IMR-90 (cell line): ENCODE measurements around the gene HRH4. TPM values are rescaled to one million over a fixed set of nuclear protein-coding genes. Genes with fewer than 3 reads are reported as not detected.

Source experiments
- ATAC-seq: fragments of 200-7000 bp; cut with Tn5 transposase; 2 replicates; pipeline ENCODE4 v1.9.1; 2020; ENCODE audit warnings: low read depth, mild to moderate bottlenecking, moderate library complexity
- BruUV-seq: library from RNA; stranded (reverse); fragments of 400-500 nt; replicated peaks from 2 replicates; lab custom pipeline; 2021; lab: Mats Ljungman, UMichigan
- CTCF ChIA-PET: fragments of 300-600 bp; formaldehyde crosslinking; extraction: SDS; loops from one replicate; lab custom pipeline; 2021; ENCODE audit warnings: antibody characterized with exemption; lab: Yijun Ruan, JAX
- POLR2A ChIA-PET: fragments of 300-600 bp; sonication (Branson Sonifier 250); formaldehyde crosslinking; loops from one replicate; lab custom pipeline; 2022; ENCODE audit warnings: antibody characterized with exemption; ENCODE audit not compliant: unreplicated experiment; lab: Charles Lee
- DNase-seq: peaks from one replicate; pipeline ENCODE4 v3.0.0; 2013
- H2AFZ ChIP-seq: replicated peaks from 2 replicates; pipeline ENCODE3; 2013; ENCODE audit warnings: low read length, mild to moderate bottlenecking; ENCODE audit not compliant: poor library complexity
- H2AK5ac ChIP-seq: 2 replicates; pipeline ENCODE4 v1.6.1; 2013; ENCODE audit warnings: low read depth, low read length, inconsistent platforms
- H2AK9ac ChIP-seq: replicated peaks from 2 replicates; pipeline ENCODE3; 2013; ENCODE audit warnings: mild to moderate bottlenecking, low read depth, low read length, moderate library complexity; ENCODE audit not compliant: poor library complexity
- H2BK120ac ChIP-seq: 2 replicates; pipeline ENCODE4 v1.6.1; 2013; ENCODE audit warnings: low read depth, low read length, inconsistent platforms
- H2BK15ac ChIP-seq: 3 replicates; pipeline ENCODE4 v1.6.1; 2013; ENCODE audit warnings: low read depth, low read length, inconsistent platforms
- H2BK20ac ChIP-seq: 2 replicates; pipeline ENCODE4 v1.6.1; 2013; ENCODE audit warnings: low read depth, mild to moderate bottlenecking, inconsistent platforms, low read length, moderate library complexity
- H2BK5ac ChIP-seq: 2 replicates; pipeline ENCODE4 v1.6.1; 2013; ENCODE audit warnings: mild to moderate bottlenecking, low read depth, low read length, inconsistent platforms; ENCODE audit not compliant: poor library complexity, severe bottlenecking
- H3K14ac ChIP-seq: replicated peaks from 2 replicates; pipeline ENCODE4 v1.6.1; 2013; ENCODE audit warnings: low read depth, low read length, inconsistent platforms
- H3K18ac ChIP-seq: 2 replicates; pipeline ENCODE4 v1.6.1; 2013; ENCODE audit warnings: low read depth, low read length, control low read depth
- H3K23ac ChIP-seq: 2 replicates; pipeline ENCODE4 v1.6.1; 2013; ENCODE audit warnings: low read depth, low read length, inconsistent platforms
- H3K27ac ChIP-seq: 2 replicates; pipeline ENCODE4 v1.5.1; 2013; ENCODE audit warnings: mild to moderate bottlenecking, control low read depth, low read length; ENCODE audit not compliant: insufficient read depth
- H3K27me3 ChIP-seq: 2 replicates; pipeline ENCODE4 v1.6.1; 2013; ENCODE audit warnings: low read length; ENCODE audit not compliant: control insufficient read depth, insufficient read depth
- H3K36me3 ChIP-seq: 2 replicates; pipeline ENCODE4 v1.6.1; 2013; ENCODE audit warnings: low read length, mixed read lengths; ENCODE audit not compliant: control insufficient read depth, insufficient read depth
- H3K4ac ChIP-seq: 2 replicates; pipeline ENCODE4 v1.6.1; 2013; ENCODE audit warnings: low read depth, low read length, inconsistent platforms
- H3K4me1 ChIP-seq: 2 replicates; pipeline ENCODE4 v1.6.1; 2013; ENCODE audit warnings: low read length, mixed read lengths; ENCODE audit not compliant: control insufficient read depth, insufficient read depth
- H3K4me2 ChIP-seq: 2 replicates; pipeline ENCODE4 v1.6.1; 2013; ENCODE audit warnings: low read depth, mild to moderate bottlenecking, control low read depth, low read length, moderate library complexity
- H3K4me3 ChIP-seq: 2 replicates; pipeline ENCODE4 v1.5.1; 2013; ENCODE audit warnings: low read depth, mild to moderate bottlenecking, control low read depth, low read length, moderate library complexity; ENCODE audit not compliant: insufficient read depth
- H3K56ac ChIP-seq: 2 replicates; pipeline ENCODE4 v1.6.1; 2013; ENCODE audit warnings: low read length, inconsistent platforms; ENCODE audit not compliant: insufficient read depth; ENCODE audit errors: extremely low read depth
- H3K79me1 ChIP-seq, 2 experiments: 2 replicates each; pipeline ENCODE4 v1.6.1; 2013; ENCODE audit warnings: low read length in 2 of 2, inconsistent platforms in 1 of 2, low read depth in 1 of 2
- H3K9ac ChIP-seq: 2 replicates; pipeline ENCODE4 v1.6.1; 2013; ENCODE audit warnings: low read depth, low read length, control low read depth
- H3K9me1 ChIP-seq: 2 replicates; pipeline ENCODE4 v1.6.1; 2013; ENCODE audit warnings: low read length, inconsistent platforms; ENCODE audit not compliant: insufficient read depth
- H3K9me3 ChIP-seq: 2 replicates; pipeline ENCODE4 v1.6.1; 2013; ENCODE audit warnings: low read length; ENCODE audit not compliant: control insufficient read depth, insufficient read depth
- H4K20me1 ChIP-seq: 2 replicates; pipeline ENCODE4 v1.6.1; 2013; ENCODE audit warnings: low read length, inconsistent platforms; ENCODE audit not compliant: insufficient read depth
- H4K5ac ChIP-seq: 2 replicates; pipeline ENCODE4 v1.6.1; 2013; ENCODE audit warnings: mild to moderate bottlenecking, low read depth, low read length, control low read depth
- H4K8ac ChIP-seq, 2 experiments: 2 replicates each; pipeline ENCODE4 v1.6.1; 2013; ENCODE audit warnings: low read depth in 2 of 2, low read length in 2 of 2, control low read depth in 1 of 2, inconsistent platforms in 1 of 2
- H4K91ac ChIP-seq: 2 replicates; pipeline ENCODE4 v1.6.1; 2013; ENCODE audit warnings: low read depth, low read length, inconsistent platforms; ENCODE audit not compliant: insufficient read depth
- BHLHE40 ChIP-seq: fragments of 150-350 bp; IDR thresholded peaks from 2 replicates; pipeline ENCODE4 v1.6.1; 2016; ENCODE audit warnings: mild to moderate bottlenecking, low read depth, low read length
- CHD1 ChIP-seq: IDR thresholded peaks from 2 replicates; pipeline ENCODE4 v1.6.1; 2012; ENCODE audit warnings: low read depth, low read length, improper control_type of control experiment
- CTCF ChIP-seq: conservative IDR thresholded peaks from 2 replicates; pipeline ENCODE4 v1.5.1; 2012; ENCODE audit warnings: mild to moderate bottlenecking, low read depth, low read length, improper control_type of control experiment
- MAFK ChIP-seq: IDR thresholded peaks from 2 replicates; pipeline ENCODE4 v1.6.1; 2012; ENCODE audit warnings: low read depth, low read length, improper control_type of control experiment
- RFX5 ChIP-seq: IDR thresholded peaks from 2 replicates; pipeline ENCODE4 v1.8.0; 2012; ENCODE audit warnings: low read depth, mild to moderate bottlenecking, low read length, moderate library complexity
- WGBS, 2 experiments: methylation state at CpG; one replicate each; pipeline versions ENCODE4 v1.1.5 to v1.1.7; 2013; ENCODE audit warnings: missing lambda C conversion rate in 2 of 2; ENCODE audit not compliant: insufficient read length in 1 of 2; ENCODE audit errors: extremely low coverage in 2 of 2; 5-methylcytosine and 5-hydroxymethylcytosine counted together
- dilution Hi-C: fragments of 300-500 bp; cut with HindIII; formaldehyde crosslinking; loops from one replicate; pipeline ENCODE4 v1.14.3; 2018; ENCODE audit warnings: low sequenced_read_pairs; ENCODE audit not compliant: unreplicated experiment
- in situ Hi-C: fragments of 300-500 bp; cut with MboI; formaldehyde crosslinking; loops from 3 replicates; pipeline ENCODE4 v1.14.3; 2019; ENCODE audit warnings: low sequenced_read_pairs, inconsistent platforms, mixed read lengths
- intact Hi-C: fragments of 100-400 bp; cut with micrococcal nuclease; formaldehyde crosslinking; loops from 2 replicates; pipeline ENCODE4 v1.10.0; 2022
- polyA plus RNA-seq, 3 experiments: library from polyadenylated mRNA; depleted of rRNA; stranded (reverse); fragments of >200 nt; gene quantifications; 2 replicates each; pipeline ENCODE4 v1.2.3, GENCODE V29; 2012; ENCODE audit warnings: low replicate concordance in 1 of 3
- total RNA-seq: library from RNA; depleted of rRNA; stranded (reverse); fragments of >200 nt; gene quantifications from 2 replicates; pipeline ENCODE4 v1.2.3, GENCODE V29; 2012
- TF ChIP-seq, protein P1 (sequence below): fragments of 150-350 bp; IDR thresholded peaks from 2 replicates; pipeline ENCODE4 v1.6.1; 2016; ENCODE audit warnings: low read depth, mild to moderate bottlenecking, low read length, moderate library complexity, borderline replicate concordance

HRH4 gene
- total and polyA plus RNA-seq, 2 of the 4 experiments (the other 2 are of a cell fraction) = not detected

DNA sequence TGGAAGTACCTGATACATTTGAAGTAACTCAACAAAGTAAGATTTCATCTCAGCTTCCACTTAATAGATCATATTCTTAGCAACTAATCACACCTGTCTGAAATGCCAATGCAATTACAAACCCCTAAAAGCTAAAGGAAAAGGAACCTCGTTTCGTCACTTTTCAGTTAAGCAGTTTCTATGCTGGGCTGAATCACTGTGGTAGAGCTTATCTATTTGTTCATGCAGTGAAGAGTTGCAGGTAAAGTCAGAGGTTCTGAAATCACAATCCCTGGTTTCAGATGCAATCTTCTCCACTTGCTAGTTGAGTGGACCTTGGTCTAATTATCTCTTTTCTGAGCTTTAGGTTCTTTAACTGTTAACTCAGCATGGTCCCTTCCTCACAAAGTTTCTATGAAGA is 6.3 kb downstream of the HRH4 start:
- Histone ChIP-seq H4K8ac (no peak overlapping the region), H3K4me2 (no peak overlapping the region), H4K20me1 (no peaks in the 10 kb centered on the region), H2AK5ac (no peak overlapping the region), H2BK15ac (no peak overlapping the region), H3K23ac (no peak overlapping the region), H4K91ac (no peak overlapping the region), H3K27me3 (no peaks in the 10 kb centered on the region; the same call in none of the 2 replicates), H3K14ac (no peak overlapping the region), H3K4me3 (no peak overlapping the region), H3K9me3 (no peaks in the 10 kb centered on the region), H3K56ac (no peak overlapping the region), H2BK5ac (no peak overlapping the region), H3K9me1 (0 out of 2 replicates have a peak, but pooled peaks cover 2% of the 10 kb centered on the region), H3K4me1 (no peaks in the 10 kb centered on the region), H2BK20ac (no peak overlapping the region), H3K27ac (no peak overlapping the region), H3K4ac (no peak overlapping the region), H3K9ac (no peak overlapping the region), H2AK9ac (no peak overlapping the region), H3K36me3 (no peaks in the 10 kb centered on the region), H2BK120ac (no peak overlapping the region), H3K79me1 (no peaks in the 10 kb centered on the region), H4K5ac (no peak overlapping the region), H3K18ac (no peak overlapping the region), H2AFZ (no peak overlapping the region)
- intact Hi-C loops (no loop called here), in situ Hi-C loops (no loop called here), dilution Hi-C loops (no loop called here)
- DNase-seq (no peak), ATAC-seq (no peak)
- no peak for TF ChIP-seq CTCF
- TF ChIP-seq, protein P1, sequence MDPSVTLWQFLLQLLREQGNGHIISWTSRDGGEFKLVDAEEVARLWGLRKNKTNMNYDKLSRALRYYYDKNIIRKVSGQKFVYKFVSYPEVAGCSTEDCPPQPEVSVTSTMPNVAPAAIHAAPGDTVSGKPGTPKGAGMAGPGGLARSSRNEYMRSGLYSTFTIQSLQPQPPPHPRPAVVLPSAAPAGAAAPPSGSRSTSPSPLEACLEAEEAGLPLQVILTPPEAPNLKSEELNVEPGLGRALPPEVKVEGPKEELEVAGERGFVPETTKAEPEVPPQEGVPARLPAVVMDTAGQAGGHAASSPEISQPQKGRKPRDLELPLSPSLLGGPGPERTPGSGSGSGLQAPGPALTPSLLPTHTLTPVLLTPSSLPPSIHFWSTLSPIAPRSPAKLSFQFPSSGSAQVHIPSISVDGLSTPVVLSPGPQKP = no peak
- TF ChIP-seq BHLHE40 = no peak
- TF ChIP-seq CHD1 = no peak
- no peak for TF ChIP-seq RFX5
- no peak for TF ChIP-seq MAFK
- BruUV-seq = no TSS peak
- CTCF ChIA-PET = no interaction called here
- POLR2A ChIA-PET = no interaction called here
- WGBS, 2 experiments = no CpG with 5 or more reads among the region's 2 CpGs
